ENCODE measurements around the gene ZNF132. TPM values are rescaled to one million over a fixed set of nuclear protein-coding genes. Genes with fewer than 3 reads are reported as not detected.

Gene ZNF132
- total and polyA plus RNA-seq, 2 experiments from 2014 or later: 2.2 to 5.2 TPM

- H3K36me3 Mint-ChIP-seq (ENCODE audit: low read depth): peaks cover 32% of the 10 kb centered on the region
- Histone ChIP-seq H3K36me3 (ENCODE audit: insufficient read depth) (peaks cover 15% of the 10 kb centered on the region; the same call in 1 of the 2 replicates), H3K27ac (ENCODE audit: low read depth) (no peak overlapping the region), H3K4me3 (peak overlapping the region; percentile 56), H3F3A (replicated peaks; ENCODE audit: low read depth) (peaks cover 43% of the 10 kb centered on the region), H3K79me2 (replicated peaks; ENCODE audit: insufficient read depth) (peaks cover 1% of the 10 kb centered on the region; the same call in 1 of the 2 replicates), H3K9me2 (ENCODE audit: insufficient read depth) (no peaks in the 10 kb centered on the region), H3K4me2 (peak overlapping the region; percentile 77), H4K20me1 (replicated peaks; ENCODE audit: insufficient read depth) (peaks cover 8% of the 10 kb centered on the region), H3K27me3 (ENCODE audit: insufficient read depth) (peaks cover 21% of the 10 kb centered on the region), H3K4me1 (ENCODE audit: insufficient read depth) (peaks cover 5% of the 10 kb centered on the region; the same call in 1 of the 2 replicates), H2AFZ (0 out of 2 replicates have a peak overlapping the region, but pooled peaks have one; percentile 38)
- no peak for ATAC-seq
- no peaks in the 10 kb centered on the region; the same call in 2 of the 3 replicates for H3K9me3 Mint-ChIP-seq
- H3K27me3 Mint-ChIP-seq (ENCODE audit: insufficient read depth, low read depth, poor library complexity): peaks cover 40% of the 10 kb centered on the region
- no peak for TF ChIP-seq ZNF114 (CRISPR knock-in tag; IDR thresholded peaks at IDR 0.05)
- TF ChIP-seq CTCF (conservative IDR thresholded peaks at IDR 0.05; ENCODE audit: low read depth in 2 of 2): no peak
- TF ChIP-seq ZNF462 (CRISPR knock-in tag; IDR thresholded peaks at IDR 0.05): no peak
- no peak for TF ChIP-seq REST (IDR thresholded peaks at IDR 0.05; ENCODE audit: unreplicated experiment)
- no peak for TF ChIP-seq ZNF331 (CRISPR knock-in tag; IDR thresholded peaks at IDR 0.05; ENCODE audit: low read depth)
- no peak for TF ChIP-seq EZH2 (IDR thresholded peaks at IDR 0.05; ENCODE audit: low read depth, unreplicated experiment)
- TF ChIP-seq CREB1 (CRISPR knock-in tag; IDR thresholded peaks at IDR 0.05; ENCODE audit: low read depth): no peak
- no peak for TF ChIP-seq JUNB (IDR thresholded peaks at IDR 0.05; ENCODE audit: unreplicated experiment)
- TF ChIP-seq ETS1 (IDR thresholded peaks at IDR 0.05): no peak
- no peak for TF ChIP-seq EZH2phosphoT487 (IDR thresholded peaks at IDR 0.05; ENCODE audit: unreplicated experiment)
- TF ChIP-seq NANOG (IDR thresholded peaks at IDR 0.05; ENCODE audit: borderline replicate concordance): no peak
- no peak for TF ChIP-seq POLR2AphosphoS5 (IDR thresholded peaks at IDR 0.05; ENCODE audit: low read depth)
- no peak for TF ChIP-seq STAT1 (IDR thresholded peaks at IDR 0.05; ENCODE audit: unreplicated experiment)
- no peak overlapping the region for H3K27ac Mint-ChIP-seq
- H3K4me3 Mint-ChIP-seq: peak overlapping the region; percentile 57
- peak; percentile 17 for DNase-seq (ENCODE audit: low spot score)
- peaks cover 14% of the 10 kb centered on the region for H3K4me1 Mint-ChIP-seq
Observed at GRCh38 chr19:58396691-58397532, 43.0 kb downstream of the ZNF132 start.
